K562 (cell line): Measurements from ENCODE around the gene KLHDC10. TPM values are rescaled to one million over a fixed set of nuclear protein-coding genes. Genes with fewer than 3 reads are reported as not detected.

ENCODE experiments used
- ATAC-seq: fragments of 200-7000 bp; cut with Tn5 transposase; 3 replicates; pipeline ENCODE4 v1.9.1; 2020; ENCODE audit warnings: moderate library complexity
- BruUV-seq: library from RNA; stranded (reverse); fragments of 400-500 nt; replicated peaks from 2 replicates; lab custom pipeline; 2021; lab: Mats Ljungman, UMichigan
- CTCF ChIA-PET: fragments of 300-600 bp; formaldehyde crosslinking; extraction: SDS; loops from one replicate; lab custom pipeline; 2021; ENCODE audit warnings: low intra/inter-chr PET ratio; lab: Yijun Ruan, JAX
- POLR2A ChIA-PET: fragments of 300-600, 350-650 bp; sonication (Branson Sonifier 250); formaldehyde crosslinking; extraction: SDS; loops from one replicate; lab custom pipeline; 2021; ENCODE audit warnings: antibody characterized with exemption, inconsistent platforms; lab: Yijun Ruan, JAX
- DNase-seq, 4 experiments: peaks; one replicate each; pipeline versions ENCODE4 v3.0.0 to v3.0.0-alpha.2; 2011 to 2018; ENCODE audit warnings: low spot score in 3 of 4, mixed read lengths in 3 of 4; ENCODE audit errors: extremely low read depth in 1 of 4
- FAIRE-seq: peaks from 2 replicates; lab custom pipeline; 2011; peaks lifted over from hg19 to GRCh38; lab: Jason Lieb, UNC
- H2AFZ ChIP-seq: 2 replicates; pipeline ENCODE4 v1.6.0; 2011; ENCODE audit warnings: low read depth, low read length, control low read depth, inconsistent platforms
- H3K27ac ChIP-seq: fragments of 200-600 bp; 3 replicates; pipeline ENCODE4 v1.8.0; 2011; ENCODE audit warnings: low read depth, mild to moderate bottlenecking, control low read depth, inconsistent platforms, low read length, moderate library complexity, mixed read lengths; ENCODE audit errors: extremely low read depth
- H3K27me3 ChIP-seq, 2 experiments: fragments of 300-600 bp in 1 of 2; 2 replicates in 1 of 2; 3 replicates in 1 of 2; pipeline versions ENCODE4 v1.6.0 to v1.8.0; 2011; ENCODE audit warnings: inconsistent platforms in 2 of 2, low read length in 2 of 2, mild to moderate bottlenecking in 1 of 2, mixed read lengths in 1 of 2, moderate library complexity in 1 of 2; ENCODE audit not compliant: control insufficient read depth in 2 of 2, insufficient read depth in 2 of 2
- H3K36me3 ChIP-seq: fragments of 300-600 bp; 3 replicates; pipeline ENCODE4 v1.8.0; 2011; ENCODE audit warnings: mild to moderate bottlenecking, low read length, inconsistent platforms; ENCODE audit not compliant: control insufficient read depth, insufficient read depth
- H3K4me1 ChIP-seq, 2 experiments: fragments of 200-600 bp in 1 of 2; replicated peaks in 1 of 2; 2 replicates in 1 of 2; 3 replicates in 1 of 2; pipeline versions ENCODE4 v1.5.1 to v1.8.0; 2011; ENCODE audit warnings: inconsistent platforms in 2 of 2, low read length in 2 of 2, mild to moderate bottlenecking in 1 of 2, mixed read lengths in 1 of 2, moderate library complexity in 1 of 2; ENCODE audit not compliant: control insufficient read depth in 2 of 2, insufficient read depth in 2 of 2
- H3K4me2 ChIP-seq: 2 replicates; pipeline ENCODE4 v1.6.1; 2011; ENCODE audit warnings: low read length, control low read depth, inconsistent platforms, mixed read lengths; ENCODE audit not compliant: insufficient read depth
- H3K4me3 ChIP-seq: fragments of 200-600 bp; sonication (generic), shearing (Covaris generic); 2 replicates; pipeline ENCODE4 v1.5.1; 2016; ENCODE audit warnings: control low read depth, inconsistent platforms
- H3K79me2 ChIP-seq: fragments of 200-600 bp; 3 replicates; pipeline ENCODE4 v1.8.0; 2011; ENCODE audit warnings: low read length, inconsistent platforms; ENCODE audit not compliant: control insufficient read depth, insufficient read depth
- H3K9ac ChIP-seq, 2 experiments: 2 replicates each; pipeline versions ENCODE4 v1.6.0 to v1.6.1; 2011; ENCODE audit warnings: low read depth in 2 of 2, low read length in 2 of 2, control low read depth in 1 of 2, inconsistent platforms in 1 of 2, mild to moderate bottlenecking in 1 of 2, mixed read lengths in 1 of 2; ENCODE audit not compliant: insufficient read depth in 1 of 2
- H3K9me1 ChIP-seq: one replicate; pipeline ENCODE4 v1.6.0; 2011; ENCODE audit warnings: inconsistent platforms, mild to moderate bottlenecking, low read length, moderate library complexity; ENCODE audit not compliant: control insufficient read depth, insufficient read depth
- H3K9me3 ChIP-seq: replicated peaks from 2 replicates; pipeline ENCODE4 v1.5.1; 2011; ENCODE audit warnings: low read depth, low read length, inconsistent platforms; ENCODE audit not compliant: control insufficient read depth, insufficient read depth
- H4K20me1 ChIP-seq: replicated peaks from 2 replicates; pipeline ENCODE4 v1.6.1; 2011; ENCODE audit warnings: low read length, inconsistent platforms, mixed read lengths; ENCODE audit not compliant: control insufficient read depth, insufficient read depth
- ADNP ChIP-seq: fragments of 200-800 bp; sonication (Bioruptor generic); IDR thresholded peaks from 2 replicates; pipeline ENCODE4 v1.6.1; 2016; ENCODE audit warnings: missing genetic modification characterization, missing compliant biosample characterization
- ARID3B ChIP-seq: fragments of 250-450 bp; sonication (Bioruptor Pico); IDR thresholded peaks from 2 replicates; pipeline ENCODE4 v1.4.0; 2020; ENCODE audit warnings: borderline replicate concordance
- BMI1 ChIP-seq: fragments of 150-350 bp; IDR thresholded peaks from 2 replicates; pipeline ENCODE4 v1.6.1; 2014; ENCODE audit warnings: low read length
- CHD2 ChIP-seq: IDR thresholded peaks from 2 replicates; pipeline ENCODE4 v1.6.1; 2011; ENCODE audit warnings: low read depth, low read length
- CHD4 ChIP-seq: fragments of 200-600 bp; sonication (generic); IDR thresholded peaks from 3 replicates; pipeline ENCODE4 v1.6.1; 2012; ENCODE audit warnings: low read depth, mild to moderate bottlenecking, mixed read lengths, low read length, inconsistent platforms; ENCODE audit not compliant: insufficient read depth, insufficient replicate concordance, poor library complexity, severe bottlenecking
- CSDE1 ChIP-seq, 2 experiments: fragments of 450-650 bp; IDR thresholded peaks; 2 replicates each; pipeline ENCODE4 v1.6.1; 2016; ENCODE audit warnings: mild to moderate bottlenecking in 1 of 2
- FIP1L1 ChIP-seq: fragments of 200-400 bp; formaldehyde crosslinking; IDR thresholded peaks from 2 replicates; pipeline ENCODE4 v1.6.1; 2018; ENCODE audit warnings: mild to moderate bottlenecking, low read depth, low read length; ENCODE audit not compliant: poor library complexity, severe bottlenecking
- FOS ChIP-seq: IDR thresholded peaks from 3 replicates; pipeline ENCODE4 v1.6.1; 2011; ENCODE audit not compliant: insufficient read length; ENCODE audit errors: extremely low read depth
- FOXK1 ChIP-seq: sonication (generic); formaldehyde crosslinking; IDR thresholded peaks from 2 replicates; pipeline ENCODE4 v1.8.0; 2022; ENCODE audit warnings: missing genetic modification reagents, mild to moderate bottlenecking, borderline replicate concordance
- ILK ChIP-seq: fragments of 450-650 bp; IDR thresholded peaks from 2 replicates; pipeline ENCODE4 v1.6.1; 2016; ENCODE audit warnings: missing genetic modification characterization, low read depth, mild to moderate bottlenecking, missing compliant biosample characterization, moderate library complexity, borderline replicate concordance
- JUNB ChIP-seq: fragments of 450-650 bp; formaldehyde crosslinking; conservative IDR thresholded peaks from 2 replicates; pipeline ENCODE4 v1.4.0; 2020; ENCODE audit warnings: mild to moderate bottlenecking
- JUND ChIP-seq, 2 experiments: IDR thresholded peaks; 2 replicates in 1 of 2; 3 replicates in 1 of 2; pipeline ENCODE4 v1.6.1; 2011; ENCODE audit warnings: borderline replicate concordance in 2 of 2, low read depth in 2 of 2, low read length in 2 of 2, improper control_type of control experiment in 1 of 2, missing biosample characterization in 1 of 2, missing genetic modification characterization in 1 of 2, missing genetic modification reagents in 1 of 2
- TARDBP ChIP-seq: fragments of 450-650 bp; IDR thresholded peaks from 2 replicates; pipeline ENCODE4 v1.6.1; 2016
- ZC3H4 ChIP-seq: sonication (generic); formaldehyde crosslinking; IDR thresholded peaks from 2 replicates; pipeline ENCODE4 v1.9.0; 2021; ENCODE audit warnings: missing genetic modification reagents, borderline replicate concordance
- ZNF232 ChIP-seq: sonication (generic); formaldehyde crosslinking; IDR thresholded peaks from 2 replicates; pipeline ENCODE4 v1.8.0; 2022; ENCODE audit warnings: mild to moderate bottlenecking, missing genetic modification reagents
- ZNF398 ChIP-seq: fragments of 250-450 bp; sonication (Bioruptor Pico); IDR thresholded peaks from 2 replicates; pipeline ENCODE4 v1.8.0; 2021; ENCODE audit warnings: moderate library complexity, mild to moderate bottlenecking, inconsistent platforms
- in situ Hi-C: fragments of 300-500 bp; cut with MboI; formaldehyde crosslinking; loops from 4 replicates; pipeline ENCODE4 v1.15.0; 2018; ENCODE audit warnings: inconsistent platforms, mixed read lengths
- intact Hi-C: fragments of 100-400 bp; cut with micrococcal nuclease; formaldehyde crosslinking; loops from 2 replicates; pipeline ENCODE4 v1.14.2; 2022
- polyA plus RNA-seq, 8 experiments: library from polyadenylated mRNA; depleted of rRNA in 4 of 8; stranded (reverse) in 5 of 8; unstranded in 3 of 8; fragments of >200 nt; fragmentation: Nextera tagmentation in 2 of 8; fragmentation: Illumina TruSeq in 1 of 8; extraction: Ambion mirVana in 2 of 8; extraction: Trizol in 1 of 8; gene quantifications; 2 replicates each; pipeline versions ENCODE4 v1.2.1 to v1.2.3, GENCODE V29; 2011 to 2014; ENCODE audit warnings: inconsistent platforms in 1 of 8, missing spikeins in 1 of 8
- total RNA-seq, 7 experiments: library from RNA; depleted of rRNA in 6 of 7; stranded (reverse); fragments of >200 nt in 6 of 7; fragmentation: Illumina TruSeq in 2 of 7; extraction: Trizol in 2 of 7; gene quantifications; 2 replicates each; pipeline versions ENCODE4 v1.2.1 to v1.2.3, GENCODE V29; 2011 to 2021; ENCODE audit warnings: low replicate concordance in 1 of 7

Gene KLHDC10
- total and polyA plus RNA-seq, 9 of the 15 experiments (the other 6 are each of a cell fraction or from before 2014, with no cell fraction given) = 9.8 to 80.5 (median 31.4) TPM

- in situ Hi-C loops = no loop called here
- intact Hi-C loops = no loop called here
- no TSS peak for BruUV-seq
- H3K4me1 ChIP-seq = peaks cover 0 to 16% of the 10 kb centered on the region in 2 experiments; a peak in 4 of 5 replicates
- no peak overlapping the region for H2AFZ ChIP-seq
- peaks cover 90% of the 10 kb centered on the region for H3K36me3 ChIP-seq
- no peaks in the 10 kb centered on the region for H3K27me3 ChIP-seq
- H4K20me1 ChIP-seq = no peaks in the 10 kb centered on the region
- ChIA-PET CTCF (no interaction called here), POLR2A (interaction anchor here (0.7 to 1.8 kb wide), 4 partner anchors 8 to 765 kb away, joined by 3 to 8 read pairs (median 4); no protein-coding TSS in a partner anchor)
- no peak overlapping the region for H3K4me3 ChIP-seq
- no peak for TF ChIP-seq ARID3B
- TF ChIP-seq FOXK1 (CRISPR knock-in tag) = no peak
- TF ChIP-seq CSDE1 (IDR thresholded peaks at IDR 0.05) = no peak
- TF ChIP-seq ZNF398 = no peak
- TF ChIP-seq ADNP (tag) = no peak
- TF ChIP-seq ZC3H4 (CRISPR knock-in tag) = no peak
- no peak for TF ChIP-seq BMI1
- TF ChIP-seq CHD4 = no peak
- no peak for TF ChIP-seq JUNB (CRISPR knock-in tag)
- TF ChIP-seq ZNF232 (CRISPR knock-in tag) = no peak
- TF ChIP-seq FOS = no peak
- TF ChIP-seq JUND (IDR thresholded peaks at IDR 0.05; ENCODE audit: borderline replicate concordance, low read depth, low read length) = no peak
- TF ChIP-seq JUND (tag; IDR thresholded peaks at IDR 0.05; ENCODE audit: borderline replicate concordance, low read depth, low read length) = no peak
- TF ChIP-seq ILK (tag) = no peak
- TF ChIP-seq FIP1L1 = no peak
- no peak for TF ChIP-seq CHD2
- no peak for TF ChIP-seq TARDBP
- H3K4me2 ChIP-seq = no peak overlapping the region
- DNase-seq (no peak), FAIRE-seq (no peak), ATAC-seq (no peak)
- no peaks in the 10 kb centered on the region for H3K9me3 ChIP-seq
- no peaks in the 10 kb centered on the region for H3K9me1 ChIP-seq
- H3K27ac ChIP-seq = no peak overlapping the region
- H3K79me2 ChIP-seq = no peaks in the 10 kb centered on the region; the same call in 2 of the 3 replicates
- no peak overlapping the region for H3K9ac ChIP-seq
Measured at GRCh38 chr7:130123501-130123900, 53.2 kb downstream of the KLHDC10 start.
